GM12874 (cell line): ENCODE results near the gene CD48.

Source experiments
- TF ChIP-seq, protein P1 (sequence below): IDR thresholded peaks from 2 replicates; pipeline ENCODE4 v1.5.1; 2011; ENCODE audit warnings: low read depth, mild to moderate bottlenecking, control low read depth, low read length, moderate library complexity; ENCODE audit not compliant: insufficient read depth

CD48 gene

DNA sequence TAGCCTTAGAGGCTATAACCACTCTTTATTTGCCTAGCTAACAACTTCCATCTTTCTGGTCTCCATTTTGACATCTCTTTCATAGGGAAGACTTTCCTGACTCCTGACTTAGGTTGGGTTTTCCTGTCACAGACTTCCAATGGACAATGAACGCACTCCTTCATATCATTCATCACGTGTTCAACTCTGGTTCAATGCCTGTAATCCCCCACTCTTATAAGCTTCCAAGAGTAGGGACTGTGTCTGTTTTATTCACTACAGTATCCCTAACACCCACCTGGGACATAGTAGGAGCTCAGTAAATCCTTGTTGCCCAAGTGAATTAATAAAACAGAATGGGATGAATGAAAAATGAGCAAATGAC lies 69.4 kb downstream of the CD48 start:
- TF ChIP-seq, protein P1, sequence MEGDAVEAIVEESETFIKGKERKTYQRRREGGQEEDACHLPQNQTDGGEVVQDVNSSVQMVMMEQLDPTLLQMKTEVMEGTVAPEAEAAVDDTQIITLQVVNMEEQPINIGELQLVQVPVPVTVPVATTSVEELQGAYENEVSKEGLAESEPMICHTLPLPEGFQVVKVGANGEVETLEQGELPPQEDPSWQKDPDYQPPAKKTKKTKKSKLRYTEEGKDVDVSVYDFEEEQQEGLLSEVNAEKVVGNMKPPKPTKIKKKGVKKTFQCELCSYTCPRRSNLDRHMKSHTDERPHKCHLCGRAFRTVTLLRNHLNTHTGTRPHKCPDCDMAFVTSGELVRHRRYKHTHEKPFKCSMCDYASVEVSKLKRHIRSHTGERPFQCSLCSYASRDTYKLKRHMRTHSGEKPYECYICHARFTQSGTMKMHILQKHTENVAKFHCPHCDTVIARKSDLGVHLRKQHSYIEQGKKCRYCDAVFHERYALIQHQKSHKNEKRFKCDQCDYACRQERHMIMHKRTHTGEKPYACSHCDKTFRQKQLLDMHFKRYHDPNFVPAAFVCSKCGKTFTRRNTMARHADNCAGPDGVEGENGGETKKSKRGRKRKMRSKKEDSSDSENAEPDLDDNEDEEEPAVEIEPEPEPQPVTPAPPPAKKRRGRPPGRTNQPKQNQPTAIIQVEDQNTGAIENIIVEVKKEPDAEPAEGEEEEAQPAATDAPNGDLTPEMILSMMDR, result no peak

DNA sequence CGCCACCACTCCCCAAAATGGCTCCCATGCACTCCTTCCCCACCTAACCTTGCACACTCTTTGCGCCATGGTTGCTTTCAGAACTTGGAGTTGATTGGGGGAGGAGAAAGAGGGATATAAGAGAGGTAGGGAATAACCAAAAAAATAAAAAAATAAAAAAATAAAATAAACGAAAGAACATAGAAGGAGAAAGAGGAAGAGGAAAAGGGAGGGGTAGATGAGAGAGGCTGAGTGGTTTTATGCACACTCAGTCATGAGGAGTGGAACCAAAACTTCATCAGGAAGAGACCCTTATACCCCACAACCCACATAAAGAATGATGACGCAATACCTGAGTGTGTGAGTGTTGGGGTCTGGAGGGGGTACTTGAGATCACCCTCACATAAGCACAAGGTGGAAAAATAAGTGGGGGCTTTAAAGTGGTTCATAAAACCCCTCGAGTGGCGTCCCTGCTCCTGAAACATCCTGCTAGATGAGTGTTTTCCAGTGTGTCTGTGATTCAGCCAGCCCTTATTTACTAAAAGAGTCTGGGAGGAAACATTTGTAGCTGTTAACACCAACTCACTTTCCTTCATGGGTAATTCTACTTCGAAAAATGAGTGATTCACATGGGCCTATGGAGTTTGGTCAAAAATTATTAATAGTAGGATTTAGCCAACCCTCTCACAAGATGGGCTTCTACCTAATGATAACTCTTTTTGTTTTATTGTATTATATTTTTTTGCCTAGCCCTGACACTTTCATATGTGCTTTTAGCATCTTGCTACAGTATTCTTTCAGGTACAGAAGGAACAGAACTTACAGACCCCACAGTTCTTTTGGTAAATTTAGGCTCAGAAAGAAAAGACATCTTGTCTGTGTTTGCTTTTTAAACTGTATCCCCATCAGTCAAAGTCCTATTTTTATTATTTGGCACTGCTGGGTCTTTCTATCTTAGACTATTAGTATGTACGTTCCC lies 70.0 kb downstream of the CD48 start:
- TF ChIP-seq, protein P1, result no peak

DNA sequence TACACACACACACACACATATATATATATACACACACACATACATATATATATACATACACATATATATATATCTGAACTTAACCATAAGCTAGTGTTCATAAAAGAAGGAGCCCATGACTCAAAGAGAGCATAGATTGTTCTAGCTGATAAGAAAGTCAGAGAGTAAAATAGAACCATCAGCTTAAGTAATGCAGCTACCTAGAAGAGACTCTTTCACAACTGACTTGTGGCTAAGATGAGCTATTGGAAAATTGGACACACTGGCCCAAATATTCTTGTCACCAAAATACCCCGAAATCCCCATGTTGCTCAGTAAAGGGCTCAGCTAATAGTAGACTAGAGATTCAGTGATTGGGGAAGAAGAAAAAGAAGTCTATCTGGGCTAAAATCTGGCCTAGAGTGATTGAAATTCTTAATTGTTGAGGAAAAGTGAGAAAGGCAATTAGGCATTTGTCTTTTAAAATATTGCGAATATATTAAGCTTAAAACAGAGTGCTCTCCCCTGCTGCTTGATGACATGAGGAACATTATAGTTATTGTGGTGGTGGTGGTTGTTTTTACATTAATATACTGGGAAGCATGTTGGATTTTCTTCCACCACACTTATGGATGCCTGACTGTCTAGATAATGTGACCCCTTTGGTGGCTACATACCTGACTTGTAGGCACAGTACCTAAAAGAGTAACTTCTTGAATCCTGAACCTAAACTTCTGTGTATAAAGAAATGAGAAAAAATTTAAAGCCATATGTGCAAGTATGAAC lies 71.1 kb downstream of the CD48 start:
- TF ChIP-seq, protein P1, result no peak

DNA sequence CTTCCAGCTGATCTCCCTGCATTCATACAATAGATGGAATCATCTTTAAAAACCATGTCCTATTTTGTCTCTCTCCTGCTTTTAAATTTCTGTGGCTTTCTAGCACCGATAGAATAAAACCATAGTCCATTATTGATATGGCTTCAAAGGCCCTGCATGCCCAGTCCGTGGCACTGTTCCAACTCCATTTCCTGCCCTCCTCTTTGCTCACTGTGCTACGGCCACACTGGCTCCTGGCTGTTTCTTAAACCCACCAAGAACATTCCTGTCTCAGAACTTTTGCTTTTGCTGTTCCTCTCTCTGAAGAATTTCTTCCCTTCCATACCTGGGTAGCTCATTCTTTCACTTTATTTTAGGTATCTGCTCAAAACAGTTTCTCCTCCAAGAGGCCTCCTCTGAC lies 72.0 kb downstream of the CD48 start:
- TF ChIP-seq, protein P1, result no peak

DNA sequence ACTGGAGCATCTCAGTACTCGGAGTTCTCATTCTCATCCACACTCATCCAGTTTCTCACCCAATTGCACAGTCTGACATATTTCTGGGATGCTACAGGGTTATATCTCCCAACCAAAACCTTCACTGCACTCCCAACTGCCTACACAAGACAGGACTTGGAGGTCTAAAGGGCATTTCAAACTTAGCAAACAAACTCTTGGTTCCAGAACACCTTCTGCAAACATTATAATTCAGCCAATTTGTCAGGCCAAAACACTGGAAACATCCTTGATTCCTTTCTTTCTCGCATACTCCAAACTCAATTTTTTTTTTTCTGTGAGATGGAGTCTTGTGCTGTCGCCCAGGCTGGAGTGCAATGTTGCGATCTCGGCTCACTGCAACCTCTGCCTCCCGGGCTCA lies 72.7 kb downstream of the CD48 start:
- TF ChIP-seq, protein P1, result no peak

DNA sequence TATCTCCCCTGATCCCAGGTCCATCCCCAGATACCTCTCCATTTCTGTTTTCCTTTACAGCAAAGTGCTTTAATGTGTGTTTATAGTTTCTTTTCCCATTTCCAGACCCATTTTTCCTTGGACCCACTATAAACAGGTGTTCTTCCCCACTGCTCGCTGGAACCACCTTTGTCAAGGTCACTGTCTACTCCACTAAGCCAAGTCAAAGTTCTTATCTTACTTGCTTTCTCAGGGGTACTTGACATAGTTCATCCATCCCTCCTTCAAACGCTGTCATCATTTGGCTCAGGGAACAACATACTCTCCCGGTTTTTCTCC lies 73.1 kb downstream of the CD48 start:
- TF ChIP-seq, protein P1, result no peak

DNA sequence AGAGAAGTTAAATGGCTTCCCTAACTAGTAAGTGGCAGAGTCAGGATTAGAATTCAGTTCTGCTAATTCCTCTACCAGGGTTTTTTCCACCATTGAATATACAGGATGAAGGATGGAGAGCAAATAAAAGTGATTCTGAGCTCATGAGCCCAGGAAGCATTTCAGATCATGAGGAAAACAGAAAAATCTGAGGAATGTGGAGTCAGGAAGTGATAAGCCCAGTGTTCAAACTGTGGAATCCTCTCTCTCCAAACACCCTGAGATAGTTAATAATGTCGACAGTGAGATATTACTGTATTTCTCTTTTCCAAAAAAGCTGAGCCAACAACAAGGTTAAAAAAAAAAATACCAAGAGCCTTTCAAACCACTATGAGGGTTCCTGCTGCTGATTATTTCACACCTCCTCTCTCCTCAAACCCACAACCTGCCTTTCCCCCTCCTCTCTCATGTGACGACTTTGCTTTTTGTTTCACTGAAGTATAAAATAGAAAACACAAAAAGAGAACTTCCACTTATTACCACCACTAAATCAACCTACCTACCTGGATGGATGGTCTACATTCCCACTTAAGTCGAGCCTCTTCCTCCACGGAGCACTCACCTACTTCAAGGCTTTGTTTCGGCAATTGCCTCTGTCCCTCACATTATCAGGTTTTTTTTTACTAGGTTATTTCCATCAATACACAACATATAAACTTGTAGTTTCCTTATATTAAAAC lies 73.6 kb downstream of the CD48 start:
- TF ChIP-seq, protein P1, result no peak
